Measurements from ENCODE around the gene UTP18.
"Not testable (repeated sequence)": the region's sequence is repeated elsewhere in the genome, so short reads cannot be mapped to it uniquely, and the experiment has no call there.

Gene UTP18

DNA sequence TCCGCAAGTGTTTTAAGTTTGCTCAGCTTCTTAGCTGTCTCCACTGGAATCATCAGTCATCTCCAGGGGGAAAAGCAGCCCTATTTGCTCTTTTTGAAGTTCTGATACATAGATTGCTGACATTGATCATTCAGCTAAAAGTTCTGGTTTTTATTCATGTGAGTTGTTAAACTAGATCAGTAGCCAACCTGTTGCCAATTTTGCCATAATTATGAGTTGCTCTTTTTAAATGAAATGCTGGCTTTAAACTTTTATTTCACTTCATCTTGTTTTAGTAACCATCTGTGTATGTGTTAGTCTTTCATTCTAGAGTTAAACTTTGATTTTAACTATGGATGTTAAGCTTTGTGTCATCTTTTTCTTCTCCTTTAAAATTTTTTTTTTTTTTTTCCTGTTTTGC is 12.5 kb downstream of the UTP18 start:
- H3K4me3 ChIP-seq (ENCODE audit: low read length), result no peak overlapping the region
- TF ChIP-seq ZNF274 (IDR thresholded peaks at IDR 0.05; ENCODE audit: low read depth, low read length), result no peak

DNA sequence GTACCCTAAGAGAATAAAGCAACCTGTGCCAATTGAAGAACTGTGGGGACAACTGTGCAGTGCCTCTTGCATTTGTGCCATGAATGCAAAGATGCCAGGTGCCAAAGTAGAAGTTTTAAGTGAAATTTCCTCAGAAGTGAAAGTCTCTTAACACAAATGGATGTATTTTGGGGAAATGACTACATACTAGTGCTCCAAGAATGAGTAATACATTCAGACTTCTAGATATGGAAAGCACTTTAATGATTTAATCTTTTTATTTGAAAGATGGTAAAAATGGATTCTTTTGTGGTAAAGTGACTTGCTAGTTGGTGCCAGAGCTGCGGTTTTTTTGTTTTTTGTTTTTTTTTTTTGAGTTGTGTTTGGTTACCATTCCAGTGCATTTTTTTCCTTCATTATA is 15.0 kb downstream of the UTP18 start:
- H3K4me3 ChIP-seq (ENCODE audit: low read length), result no peak overlapping the region

GRCh38 chr17:51279183-51279582 is 18.8 kb downstream of the UTP18 start:
- no peak for TF ChIP-seq ZNF274 (IDR thresholded peaks at IDR 0.05; ENCODE audit: low read depth, low read length)
- H3K4me3 ChIP-seq (ENCODE audit: low read length), result no peak overlapping the region

More for the DNA sequence above, 15.0 kb downstream of the UTP18 start:
- no peak for TF ChIP-seq ZNF274 (IDR thresholded peaks at IDR 0.05; ENCODE audit: low read depth, low read length)

- no peak for TF ChIP-seq ZNF274 (IDR thresholded peaks at IDR 0.05; ENCODE audit: low read depth, low read length)
- H3K4me3 ChIP-seq (ENCODE audit: low read length), result no peak overlapping the region
These were observed 27.1 kb downstream of the UTP18 start for GRCh38 chr17:51287412-51287811.

DNA sequence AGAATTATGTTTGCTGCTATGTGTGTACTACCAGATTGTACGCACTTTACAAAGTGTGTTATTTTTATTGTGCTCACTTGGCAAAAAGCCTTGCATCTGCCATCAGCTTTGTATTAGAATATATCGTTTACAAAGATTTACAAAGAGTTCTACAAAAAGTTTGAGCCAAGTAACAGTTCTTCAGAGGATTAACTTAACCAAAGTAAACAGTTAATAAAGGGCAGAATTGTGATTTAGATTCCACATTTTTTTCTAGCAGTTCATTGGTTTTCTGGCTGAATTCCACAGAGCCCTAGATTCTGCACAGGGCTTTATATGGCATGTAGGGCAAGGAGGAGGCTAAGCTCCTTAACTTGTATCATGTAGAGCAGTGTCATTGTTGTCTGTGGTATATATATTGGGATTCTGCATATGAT is 29.4 kb downstream of the UTP18 start:
- no peak overlapping the region for H3K4me3 ChIP-seq (ENCODE audit: low read length)
- TF ChIP-seq ZNF274 (IDR thresholded peaks at IDR 0.05; ENCODE audit: low read depth, low read length), result no peak

DNA sequence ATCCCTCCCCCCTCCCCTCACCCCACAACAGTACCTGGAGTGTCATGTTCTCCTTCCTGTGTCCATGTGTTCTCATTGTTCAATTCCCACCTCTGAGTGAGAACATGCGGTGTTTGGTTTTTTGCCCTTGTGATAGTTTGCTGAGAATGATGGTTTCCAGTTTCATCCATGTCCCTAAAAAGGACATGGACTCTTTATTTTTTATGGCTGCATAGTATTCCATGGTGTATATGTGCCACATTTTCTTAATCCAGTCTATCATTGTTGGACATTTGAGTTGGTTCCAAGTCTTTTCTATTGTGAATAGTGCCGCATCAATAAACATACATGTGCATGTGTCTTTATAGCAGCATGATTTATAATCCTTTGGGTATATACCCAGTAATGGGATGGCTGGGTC is 34.0 kb downstream of the UTP18 start:
- H3K4me3 ChIP-seq (ENCODE audit: low read length), result not testable (repeated sequence)

DNA sequence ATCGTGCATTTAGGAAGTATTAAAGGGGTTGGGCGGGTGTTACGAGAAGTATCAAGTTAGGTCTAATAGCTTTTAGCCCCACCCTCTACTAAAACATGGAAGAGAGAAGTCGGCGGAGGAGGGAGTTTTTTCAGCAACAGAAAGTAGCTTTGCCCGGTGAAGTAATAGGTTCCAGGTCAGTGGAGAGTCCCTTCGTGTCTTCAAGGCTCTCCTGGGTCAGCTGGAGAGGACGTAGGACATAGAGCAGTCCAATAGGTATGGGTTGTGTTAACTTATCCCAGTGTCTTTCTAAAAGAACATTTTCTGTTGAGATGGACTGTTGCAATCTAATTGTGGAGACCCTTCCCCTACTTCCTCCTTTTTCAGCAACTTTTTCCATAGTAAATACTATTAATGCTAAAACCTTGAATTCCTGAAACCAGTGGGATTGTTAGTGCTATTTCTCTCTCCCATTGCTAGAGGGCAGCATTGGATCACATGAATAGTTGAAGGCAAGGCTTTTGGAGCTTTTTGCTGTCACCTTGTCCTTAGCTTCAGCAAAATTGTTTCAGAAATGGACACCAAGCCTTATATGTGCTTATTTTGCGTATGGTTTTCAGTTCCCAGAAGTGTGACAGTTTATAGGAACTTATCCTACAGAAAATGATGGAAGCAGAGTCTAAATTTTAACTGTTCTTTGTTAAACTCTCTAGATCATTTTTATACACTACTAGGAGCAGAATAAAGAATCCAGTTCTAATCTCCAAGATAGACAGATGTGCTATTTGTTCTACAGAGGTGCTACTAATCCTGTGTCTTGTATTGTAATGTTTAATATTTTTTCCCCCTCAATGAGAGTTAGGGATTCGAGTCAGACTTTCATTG is 38.4 kb downstream of the UTP18 start:
- no peak overlapping the region for H3K4me3 ChIP-seq (ENCODE audit: low read length)
- no peak for TF ChIP-seq ZNF274 (IDR thresholded peaks at IDR 0.05; ENCODE audit: low read depth, low read length)

GRCh38 chr17:51299859-51300258 is 39.5 kb downstream of the UTP18 start:
- no peak for TF ChIP-seq ZNF274 (IDR thresholded peaks at IDR 0.05; ENCODE audit: low read depth, low read length)
- H3K4me3 ChIP-seq (ENCODE audit: low read length), result no peak overlapping the region

- TF ChIP-seq ZNF274 (IDR thresholded peaks at IDR 0.05; ENCODE audit: low read depth, low read length), result no peak
- no peak overlapping the region for H3K4me3 ChIP-seq (ENCODE audit: low read length)
These were observed 44.8 kb downstream of the UTP18 start for GRCh38 chr17:51305182-51305581.

DNA sequence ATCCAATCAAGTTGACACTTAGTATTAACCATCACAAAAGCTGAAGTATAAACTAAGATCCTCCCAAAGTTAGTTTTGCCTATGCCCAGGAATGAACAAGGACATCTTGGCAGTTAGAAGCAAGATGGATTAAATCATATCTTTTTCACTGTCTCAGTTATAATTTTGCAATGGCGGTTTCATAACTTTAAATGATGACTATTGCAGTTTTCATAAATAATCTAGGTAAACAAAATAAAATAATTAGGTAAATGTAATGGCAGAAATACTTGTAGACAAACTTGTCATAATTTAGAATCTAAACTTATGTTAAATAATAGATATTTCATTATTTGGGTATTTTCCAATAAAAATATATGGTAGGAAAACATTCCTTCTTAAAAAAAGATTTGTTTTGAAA is 51.7 kb downstream of the UTP18 start:
- H3K4me3 ChIP-seq (ENCODE audit: low read length), result not testable (repeated sequence)

DNA sequence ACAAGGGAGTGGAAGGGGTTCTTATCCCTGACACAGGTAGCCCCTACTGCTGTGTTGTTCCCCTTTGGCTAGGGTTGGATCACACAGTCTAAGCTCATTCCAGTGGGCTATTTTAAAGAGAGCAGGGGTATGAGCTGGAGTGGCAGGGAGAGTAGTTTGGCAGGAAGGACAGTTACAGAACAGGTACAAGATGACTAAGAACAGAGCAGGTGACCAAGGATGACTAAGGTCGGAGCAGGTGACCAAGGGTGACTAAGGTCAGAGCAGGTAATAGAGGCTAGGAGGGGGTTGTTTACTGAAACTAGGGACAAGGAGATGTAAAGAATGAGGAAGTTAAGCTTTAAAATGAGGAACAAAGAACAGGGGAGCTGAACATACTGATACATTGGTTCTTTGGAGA is 58.8 kb downstream of the UTP18 start:
- no peak overlapping the region for H3K4me3 ChIP-seq (ENCODE audit: low read length)
- no peak for TF ChIP-seq ZNF274 (IDR thresholded peaks at IDR 0.05; ENCODE audit: low read depth, low read length)

DNA sequence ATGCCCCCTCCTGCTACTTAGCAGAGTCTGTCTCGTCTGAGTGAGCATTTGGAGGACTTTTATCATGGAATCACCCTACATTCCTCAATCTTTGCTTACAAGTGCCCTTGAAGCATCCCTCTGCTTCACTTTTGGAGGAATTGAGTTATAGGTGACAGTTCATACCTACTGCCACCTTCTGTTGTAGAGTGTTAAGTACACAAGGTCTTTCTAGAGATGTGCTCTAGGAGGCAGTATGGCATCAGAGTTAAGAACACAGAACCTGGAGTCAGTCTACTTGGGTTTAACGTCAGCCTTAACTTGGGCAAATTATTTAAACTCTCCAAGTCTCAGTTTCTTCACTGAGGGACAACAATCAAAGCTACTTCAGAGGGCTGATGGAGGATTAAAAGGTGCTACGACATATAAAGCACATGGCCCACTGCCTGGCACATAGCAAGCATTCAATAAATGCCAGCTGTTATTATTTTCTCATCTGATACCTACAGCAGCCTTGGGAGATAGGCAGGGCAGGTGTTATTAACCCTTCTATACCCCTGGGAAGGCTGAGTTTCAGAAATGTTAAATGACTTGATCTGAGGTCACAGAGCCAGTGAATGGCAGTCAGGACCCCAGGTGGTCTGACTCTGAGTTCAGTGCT is 62.2 kb downstream of the UTP18 start:
- H3K4me3 ChIP-seq (ENCODE audit: low read length), result no peak overlapping the region
- TF ChIP-seq ZNF274 (IDR thresholded peaks at IDR 0.05; ENCODE audit: low read depth, low read length), result no peak

- H3K4me3 ChIP-seq (ENCODE audit: low read length), result no peak overlapping the region
- TF ChIP-seq ZNF274 (IDR thresholded peaks at IDR 0.05; ENCODE audit: low read depth, low read length), result no peak
These were observed 65.1 kb downstream of the UTP18 start for GRCh38 chr17:51325471-51325870.

DNA sequence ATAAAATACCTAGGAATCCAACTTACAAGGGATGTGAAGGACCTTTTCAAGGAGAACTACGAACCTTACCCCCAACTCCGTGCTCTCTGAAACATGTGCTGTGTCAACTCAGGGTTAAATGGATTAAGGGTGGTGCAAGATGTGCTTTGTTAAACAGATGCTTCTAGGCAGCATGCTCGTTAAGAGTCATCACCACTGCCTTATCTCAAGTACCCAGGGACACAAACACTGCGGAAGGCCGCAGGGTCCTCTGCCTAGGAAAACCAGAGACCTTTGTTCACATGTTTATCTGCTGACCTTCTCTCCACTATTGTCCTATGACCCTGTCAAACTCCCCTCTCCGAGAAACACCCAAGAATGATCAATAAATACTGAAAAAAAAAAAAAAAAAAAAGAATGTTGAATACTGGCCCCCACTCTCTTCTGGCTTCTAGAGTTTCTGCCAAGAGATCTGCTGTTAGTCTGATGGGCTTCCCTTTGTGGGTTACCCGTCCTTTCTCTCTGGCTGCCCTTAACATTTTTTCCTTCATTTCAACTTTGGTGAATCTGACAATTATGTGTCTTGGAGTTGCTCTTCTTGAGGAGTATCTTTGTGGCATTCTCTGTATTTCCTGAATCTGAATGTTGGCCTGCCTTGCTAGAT is 70.6 kb downstream of the UTP18 start:
- H3K4me3 ChIP-seq (ENCODE audit: low read length), result not testable (repeated sequence)

DNA sequence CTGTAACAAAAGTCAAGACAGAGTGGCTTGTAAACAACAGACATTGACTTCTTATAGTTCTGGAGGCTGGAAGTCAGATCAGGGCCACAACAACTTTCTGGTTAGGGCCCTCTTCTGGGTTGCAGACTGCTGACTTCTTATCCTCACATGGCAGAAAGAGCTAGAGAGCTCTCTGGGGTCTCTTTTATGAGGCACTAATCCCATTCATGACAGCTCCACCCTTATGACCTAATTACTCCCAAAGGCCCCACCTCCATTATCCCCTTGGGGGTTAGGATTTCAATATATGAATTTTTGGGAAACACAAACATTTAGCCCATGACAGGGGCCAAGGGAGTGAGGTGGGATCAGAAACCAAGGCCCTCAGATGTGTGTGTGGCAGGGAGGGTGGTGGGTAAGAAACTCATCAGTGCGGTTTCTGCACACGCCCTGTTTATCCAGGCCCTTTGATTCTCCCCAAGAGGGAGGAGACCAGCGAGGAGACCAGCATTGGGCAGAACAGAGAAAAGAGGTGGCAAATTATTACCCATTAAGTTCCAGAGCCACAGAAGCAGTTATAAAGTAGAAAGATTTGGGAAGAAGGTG is 74.8 kb downstream of the UTP18 start:
- no peak for TF ChIP-seq ZNF274 (IDR thresholded peaks at IDR 0.05; ENCODE audit: low read depth, low read length)
- H3K4me3 ChIP-seq (ENCODE audit: low read length), result no peak overlapping the region
